ENCODE measurements around the gene MFSD12.

DNA sequence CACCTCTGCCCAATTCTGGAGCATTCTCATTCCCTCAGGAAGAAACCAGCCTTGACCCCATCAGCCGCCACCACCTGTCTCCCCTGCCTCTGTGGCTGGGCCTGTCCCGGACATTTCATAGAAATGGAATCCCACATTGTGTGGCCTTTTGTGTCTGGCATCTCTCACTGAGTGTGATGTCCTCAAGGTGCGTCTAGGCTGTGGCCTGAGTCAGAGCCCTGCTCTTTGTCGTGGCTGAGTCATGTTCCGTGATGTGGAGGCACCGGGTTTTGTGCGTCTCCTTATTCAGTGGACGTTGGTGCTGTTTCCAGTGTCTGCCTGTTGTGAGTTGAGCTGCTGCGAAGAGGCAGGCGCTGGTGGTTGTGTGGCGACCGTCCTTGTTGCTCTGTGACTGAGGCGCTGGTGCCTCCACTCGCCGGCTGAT is 47.8 kb downstream of the MFSD12 start:
- no peak for TF ChIP-seq MYC (IDR thresholded peaks at IDR 0.05; ENCODE audit: low read depth, low read length)
- TF ChIP-seq POLR2A (IDR thresholded peaks at IDR 0.05; ENCODE audit: low read depth, low read length): no peak
- no peak for TF ChIP-seq CTCF (IDR thresholded peaks at IDR 0.05; ENCODE audit: extremely low read depth in 1 of 2, insufficient read depth in 1 of 2, low read depth in 1 of 2, low read length in 2 of 2)
- no peak for TF ChIP-seq POLR2AphosphoS5 (IDR thresholded peaks at IDR 0.05; ENCODE audit: insufficient read depth, low read depth, low read length)
- no peak for TF ChIP-seq EZH2 (IDR thresholded peaks at IDR 0.05; ENCODE audit: borderline replicate concordance, low read depth, low read length, severe bottlenecking)

All from endothelial cell of umbilical vein (primary cell).